ENCODE measurements around the gene FSTL1.
"Not testable (repeated sequence)": the region's sequence is repeated elsewhere in the genome, so short reads cannot be mapped to it uniquely, and the experiment has no call there.

Gene FSTL1

DNA sequence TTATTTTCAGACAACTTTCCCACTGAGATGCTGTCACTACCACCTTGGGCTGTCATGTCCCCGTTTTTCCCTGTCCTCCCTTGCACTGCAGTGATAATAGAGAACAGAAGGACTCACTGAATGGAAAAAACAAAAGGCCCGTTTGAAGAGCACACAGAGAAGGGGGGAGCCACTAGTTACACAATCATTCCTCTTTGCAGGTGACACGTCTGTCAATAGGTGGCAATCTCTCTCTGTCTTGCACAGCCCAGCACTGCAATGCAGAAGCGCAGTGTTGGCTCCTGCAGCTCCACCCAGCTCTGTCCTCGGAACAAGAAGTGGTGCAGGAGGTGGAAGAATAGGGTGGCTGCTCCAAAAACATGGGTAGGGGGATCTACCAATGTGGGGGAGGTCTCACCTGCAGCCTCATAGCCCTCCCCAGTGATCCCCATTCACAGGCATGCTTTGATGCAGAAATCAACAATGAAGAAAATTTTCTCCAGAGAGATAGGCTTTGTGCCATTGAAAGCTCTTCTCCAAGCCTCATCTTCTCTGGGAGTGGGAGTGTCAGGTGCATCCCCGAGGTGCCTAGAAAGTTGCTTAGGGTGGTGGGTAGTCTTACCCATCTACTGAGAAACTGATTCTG is 31.8 kb downstream of the FSTL1 start:
- in situ Hi-C loops (cut with MboI; ENCODE audit: low sequenced_read_pairs), result no loop called here

DNA sequence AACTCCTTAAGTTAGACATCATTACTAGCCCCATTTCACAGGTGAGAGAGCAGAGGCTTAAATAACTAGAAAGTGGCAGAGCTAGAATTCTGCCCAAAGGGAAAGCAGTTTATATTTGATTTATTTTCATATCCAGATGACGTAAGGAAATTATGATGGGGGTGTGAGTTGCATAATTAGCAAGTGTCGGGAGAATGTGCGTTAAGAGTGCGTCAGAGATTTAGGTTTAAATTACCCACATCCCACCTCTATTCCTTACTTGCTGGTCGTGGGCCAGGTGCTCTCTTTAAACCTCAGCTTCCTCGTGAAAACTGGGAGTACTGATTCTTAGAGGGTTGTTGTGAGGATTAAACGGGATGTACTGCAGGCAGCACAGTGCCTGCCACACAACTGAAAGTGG is 32.3 kb downstream of the FSTL1 start:
- in situ Hi-C loops (cut with MboI; ENCODE audit: low sequenced_read_pairs), result no loop called here

DNA sequence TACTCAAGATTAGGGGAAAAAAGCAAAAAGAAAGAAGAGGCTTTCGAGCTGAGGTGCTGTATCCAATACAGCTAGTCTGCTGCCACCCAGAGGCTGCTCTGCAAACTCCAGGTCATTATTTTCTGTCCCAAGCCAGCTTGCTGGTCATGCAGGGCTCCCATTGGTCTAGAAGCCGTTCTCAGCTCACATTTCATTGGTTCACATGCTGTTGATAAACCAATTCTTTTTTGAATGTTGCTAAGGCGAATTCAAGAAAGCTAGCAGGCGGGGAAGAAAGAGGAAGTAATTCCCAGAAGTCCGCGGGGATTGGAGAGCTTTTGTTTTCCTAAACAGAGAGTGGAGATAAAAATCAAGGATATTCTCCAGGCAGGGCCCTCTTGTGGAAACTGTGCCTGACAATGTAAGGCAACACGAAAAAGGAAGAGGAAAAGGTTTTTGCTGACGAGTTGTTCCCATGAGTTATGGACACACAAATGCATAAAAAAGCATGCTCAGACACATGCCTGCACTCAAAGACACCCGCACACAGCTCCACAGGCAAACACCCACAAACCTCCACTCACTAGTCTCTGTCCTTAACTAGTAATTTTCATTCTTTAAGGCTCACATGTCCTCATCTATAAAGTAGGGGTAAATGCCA is 33.4 kb downstream of the FSTL1 start:
- in situ Hi-C loops (cut with MboI; ENCODE audit: low sequenced_read_pairs), result no loop called here

DNA sequence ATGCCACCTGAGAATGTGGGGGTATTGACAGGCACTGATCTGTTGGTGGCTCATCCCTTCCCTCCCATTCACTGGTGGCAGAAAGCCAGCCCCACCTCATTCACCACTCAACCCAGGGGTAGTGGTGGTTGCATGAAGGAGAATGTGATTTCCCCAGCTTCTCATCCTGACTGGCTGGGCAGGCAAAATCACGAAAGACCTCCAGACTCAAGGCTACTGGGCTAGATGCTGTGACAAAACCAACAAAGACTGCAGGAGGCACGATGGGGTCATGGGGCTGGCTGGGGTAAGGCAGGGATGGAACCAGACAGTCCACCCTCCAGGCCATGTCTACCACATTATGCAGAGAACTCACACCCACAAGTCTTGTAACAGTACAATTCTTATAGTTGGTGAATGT is 33.9 kb downstream of the FSTL1 start:
- in situ Hi-C loops (cut with MboI; ENCODE audit: low sequenced_read_pairs), result no loop called here

DNA sequence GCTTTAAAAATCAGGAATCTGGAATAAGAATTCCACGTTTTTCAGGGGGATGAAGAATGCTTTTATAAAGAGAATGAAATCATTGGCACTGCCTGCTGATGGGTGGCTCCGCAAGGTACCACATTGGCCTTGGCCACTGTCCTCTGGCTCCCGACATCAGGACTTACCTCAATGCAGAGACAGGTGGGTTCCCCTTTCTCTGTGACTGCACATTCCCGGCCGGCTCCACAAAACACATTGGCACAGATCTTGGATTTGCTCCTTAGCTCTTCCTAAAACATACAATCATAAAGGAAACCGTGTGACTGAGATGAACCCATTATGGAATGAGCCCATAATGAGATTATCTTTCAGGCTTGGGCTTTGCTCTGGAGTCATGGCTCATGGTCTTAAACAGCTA is 35.0 kb downstream of the FSTL1 start:
- in situ Hi-C loops (cut with MboI; ENCODE audit: low sequenced_read_pairs), result no loop called here

DNA sequence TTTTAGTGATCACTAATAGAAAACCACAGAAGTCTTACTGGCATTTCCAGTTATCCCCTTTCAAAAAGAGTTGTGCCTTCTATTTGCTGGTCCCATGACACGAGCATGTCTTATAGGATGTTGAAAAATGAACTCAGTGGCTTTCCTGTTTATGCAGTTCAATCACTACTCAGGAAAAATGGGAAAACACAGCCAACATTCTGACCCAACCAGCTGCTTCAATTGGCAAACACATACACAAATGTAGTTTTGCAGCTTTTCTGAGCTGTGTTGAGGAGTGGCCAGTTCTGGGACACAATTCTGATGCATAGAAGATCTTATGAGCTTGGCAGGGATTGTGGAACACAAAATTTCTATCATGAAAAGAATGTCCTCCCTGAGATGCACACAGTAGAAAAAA is 40.3 kb downstream of the FSTL1 start:
- in situ Hi-C loops (cut with MboI; ENCODE audit: low sequenced_read_pairs), result no loop called here

DNA sequence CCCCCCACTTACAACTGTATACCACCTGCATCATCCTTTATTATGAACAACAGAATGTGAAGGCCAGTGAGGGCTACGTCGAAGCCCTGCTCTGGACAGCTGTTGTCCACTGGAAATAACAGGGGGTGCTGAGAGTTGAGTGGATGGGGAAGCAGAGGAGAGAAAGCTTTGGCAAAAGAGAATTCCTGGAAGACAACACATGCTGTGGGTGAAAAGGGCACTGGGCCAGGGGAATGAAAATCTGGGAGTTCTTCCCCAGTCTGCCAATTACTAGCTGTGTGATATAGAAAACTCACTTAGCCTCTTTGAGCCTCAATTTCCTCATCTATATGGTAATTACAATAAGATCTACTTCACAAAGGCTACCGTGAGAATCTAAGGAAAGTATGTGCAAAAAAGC is 40.7 kb downstream of the FSTL1 start:
- in situ Hi-C loops (cut with MboI; ENCODE audit: low sequenced_read_pairs), result no loop called here

DNA sequence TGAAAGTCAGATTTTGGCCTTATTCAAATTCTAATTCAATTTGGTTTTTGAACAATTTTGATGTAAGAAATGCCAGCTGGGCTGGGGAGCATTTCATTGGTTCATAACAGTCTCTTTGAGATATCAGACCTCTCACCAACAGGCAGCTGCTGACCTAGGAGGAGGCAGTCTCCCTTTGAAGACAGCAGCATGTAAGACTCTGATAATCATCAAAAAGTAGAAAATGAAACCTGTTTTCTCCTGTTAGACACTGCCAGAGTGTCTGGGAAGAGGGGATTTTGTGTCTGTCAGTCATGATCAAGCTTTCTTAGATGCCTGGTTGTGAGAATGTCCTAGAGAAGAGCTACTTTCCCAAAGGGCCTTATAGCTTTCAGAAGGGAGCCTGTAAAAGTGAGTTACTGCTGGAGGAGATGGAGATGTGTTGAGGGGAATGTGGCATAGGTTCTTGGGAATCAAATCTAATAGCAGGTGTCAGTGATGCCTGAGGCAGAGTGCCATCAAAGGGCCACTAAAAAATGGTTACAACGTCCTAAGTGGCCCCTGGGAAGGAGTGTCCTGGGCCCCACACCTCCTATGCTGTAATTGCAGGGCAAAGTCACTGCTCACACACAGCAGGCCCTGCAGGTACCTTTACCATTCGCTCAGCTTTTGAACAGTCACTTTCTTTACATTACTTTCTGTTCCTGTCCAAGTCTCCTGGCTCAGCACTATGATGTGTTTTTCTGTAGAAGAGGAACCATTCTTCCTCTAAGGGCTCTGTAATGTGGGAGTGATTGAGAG is 43.1 kb downstream of the FSTL1 start:
- in situ Hi-C loops (cut with MboI; ENCODE audit: low sequenced_read_pairs), result no loop called here

DNA sequence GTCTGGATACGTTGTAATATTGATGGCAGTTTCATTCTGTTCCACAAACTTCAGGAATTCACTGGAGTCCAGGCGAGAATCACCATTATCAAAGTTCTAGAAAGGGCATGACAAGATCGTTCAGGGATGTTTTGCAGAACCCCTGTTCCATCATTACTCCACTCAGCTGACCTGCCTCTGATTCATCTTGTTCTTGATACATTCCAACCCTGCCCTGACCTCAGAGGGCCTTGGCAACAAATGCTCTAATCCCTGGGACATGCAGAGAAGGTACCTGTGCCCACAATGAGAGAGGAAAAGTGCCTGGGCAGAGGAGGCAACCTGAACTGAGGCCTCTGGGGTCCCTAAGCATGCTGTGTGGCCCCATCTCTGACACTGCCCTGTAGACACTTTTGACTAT is 45.9 kb downstream of the FSTL1 start:
- in situ Hi-C loops (cut with MboI; ENCODE audit: low sequenced_read_pairs), result no loop called here

DNA sequence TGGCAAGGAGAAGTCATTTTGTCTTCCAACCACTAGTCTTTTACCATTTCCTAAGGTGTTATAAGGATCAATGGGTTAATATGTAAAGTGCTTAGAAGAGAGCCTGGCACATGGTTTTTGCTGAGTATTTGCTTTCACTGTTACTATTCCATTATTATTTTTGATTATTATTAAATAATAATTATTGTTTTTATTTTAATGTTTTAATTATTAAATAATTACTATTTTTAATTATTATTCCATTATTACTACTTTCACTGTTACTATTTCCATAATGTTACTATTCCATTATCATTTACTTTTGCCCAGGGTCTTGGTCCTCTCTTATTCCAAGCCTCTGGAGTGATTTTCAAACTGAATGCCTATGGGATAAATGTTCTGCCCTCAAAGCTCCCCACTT is 48.5 kb downstream of the FSTL1 start:
- in situ Hi-C loops (cut with MboI; ENCODE audit: low sequenced_read_pairs), result no loop called here

DNA sequence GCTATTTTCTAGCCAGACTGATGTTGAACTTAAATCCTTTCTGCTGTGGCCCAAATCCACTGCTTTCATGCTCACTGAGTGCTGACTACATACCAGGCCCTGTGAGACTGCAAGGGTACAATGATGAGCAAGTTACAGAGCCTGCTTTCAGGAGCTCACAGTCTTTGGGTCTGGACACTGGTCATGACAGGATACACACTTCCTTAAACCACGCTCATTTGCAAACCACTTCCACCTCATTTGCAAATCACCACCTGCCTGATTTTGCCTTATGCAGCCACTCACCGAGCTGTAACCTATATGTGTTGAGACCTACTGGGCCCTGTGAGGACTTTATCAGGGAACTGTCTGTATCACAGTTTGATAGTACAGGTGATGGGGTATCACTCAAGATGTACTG is 51.4 kb downstream of the FSTL1 start:
- in situ Hi-C loops (cut with MboI; ENCODE audit: low sequenced_read_pairs), result no loop called here

DNA sequence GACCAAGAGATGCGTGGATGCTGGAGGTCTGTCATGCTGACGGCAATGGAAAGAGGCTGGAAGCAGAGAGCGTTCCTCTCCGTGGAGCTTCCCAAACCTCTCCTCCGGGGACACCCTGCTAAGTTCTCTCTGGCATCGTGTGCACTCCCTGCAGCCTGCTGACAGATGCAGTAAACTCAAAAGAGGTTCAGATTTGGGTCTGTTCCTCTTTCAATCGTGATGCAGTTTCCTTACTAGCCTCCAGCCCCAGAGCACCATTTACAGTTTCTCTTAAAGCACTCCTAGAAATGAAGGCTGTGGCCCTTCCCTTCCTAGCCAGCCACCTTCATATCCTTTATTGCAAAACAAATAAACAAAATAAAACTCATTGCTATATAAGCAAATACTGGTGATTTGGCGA is 54.3 kb downstream of the FSTL1 start:
- in situ Hi-C loops (cut with MboI; ENCODE audit: low sequenced_read_pairs), result no loop called here

DNA sequence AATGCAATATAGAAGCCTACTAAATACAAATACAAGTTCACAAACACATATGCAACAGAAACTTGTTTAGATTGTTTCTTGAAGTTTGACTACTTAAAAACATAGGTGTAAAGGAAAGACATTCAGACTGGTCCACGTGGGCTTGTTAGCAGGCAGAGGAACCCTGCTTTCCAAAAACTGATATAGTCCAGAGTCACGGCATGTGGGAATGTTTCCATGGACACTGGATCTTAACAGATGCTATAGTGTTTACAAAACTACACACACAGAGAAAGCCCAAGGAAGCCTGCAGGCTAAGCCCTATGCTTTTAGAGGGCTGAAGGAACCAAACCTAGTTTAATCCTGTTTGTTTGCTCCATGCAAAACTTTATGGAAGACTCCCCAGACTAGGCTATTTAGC is 56.4 kb downstream of the FSTL1 start:
- in situ Hi-C loops (cut with MboI; ENCODE audit: low sequenced_read_pairs), result no loop called here

DNA sequence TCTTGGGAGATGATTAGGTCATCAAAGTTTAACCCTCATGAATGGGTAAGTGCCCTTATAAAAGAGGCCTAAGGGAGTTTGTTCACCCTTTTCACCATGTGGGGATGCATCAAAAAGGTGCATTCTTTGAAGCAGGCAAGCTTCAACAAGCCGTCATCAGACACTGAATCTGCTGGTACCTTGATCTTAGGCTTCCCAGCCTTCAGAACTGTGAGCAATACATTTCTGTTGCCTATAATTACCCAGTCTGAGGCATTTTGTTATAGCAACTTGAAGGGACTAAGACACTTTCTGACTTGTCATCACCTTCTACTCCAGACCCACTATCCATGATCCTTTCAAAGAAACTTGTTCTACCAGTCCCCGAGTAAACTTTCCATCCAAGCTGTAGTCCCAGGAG is 57.0 kb downstream of the FSTL1 start:
- in situ Hi-C loops (cut with MboI; ENCODE audit: low sequenced_read_pairs), result no loop called here

DNA sequence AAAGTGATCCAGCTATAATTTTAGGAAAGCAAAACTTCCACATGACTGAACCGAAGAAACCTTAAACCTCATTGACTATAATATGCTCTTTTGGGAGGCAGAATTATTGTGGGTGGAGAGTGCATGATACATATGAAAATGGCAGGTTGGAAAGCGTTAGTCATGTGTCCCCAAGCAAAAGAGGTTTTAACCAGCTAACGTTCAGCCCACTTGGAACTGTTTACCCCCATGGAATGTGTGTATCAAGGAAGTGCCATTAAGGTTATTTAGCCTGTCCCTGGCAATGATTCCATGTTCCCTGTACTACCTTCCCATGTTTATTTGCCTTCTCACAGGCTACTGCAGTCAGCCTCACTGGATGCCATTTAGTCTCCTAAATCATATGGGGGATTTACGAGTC is 57.5 kb downstream of the FSTL1 start:
- in situ Hi-C loops (cut with MboI; ENCODE audit: low sequenced_read_pairs), result no loop called here

DNA sequence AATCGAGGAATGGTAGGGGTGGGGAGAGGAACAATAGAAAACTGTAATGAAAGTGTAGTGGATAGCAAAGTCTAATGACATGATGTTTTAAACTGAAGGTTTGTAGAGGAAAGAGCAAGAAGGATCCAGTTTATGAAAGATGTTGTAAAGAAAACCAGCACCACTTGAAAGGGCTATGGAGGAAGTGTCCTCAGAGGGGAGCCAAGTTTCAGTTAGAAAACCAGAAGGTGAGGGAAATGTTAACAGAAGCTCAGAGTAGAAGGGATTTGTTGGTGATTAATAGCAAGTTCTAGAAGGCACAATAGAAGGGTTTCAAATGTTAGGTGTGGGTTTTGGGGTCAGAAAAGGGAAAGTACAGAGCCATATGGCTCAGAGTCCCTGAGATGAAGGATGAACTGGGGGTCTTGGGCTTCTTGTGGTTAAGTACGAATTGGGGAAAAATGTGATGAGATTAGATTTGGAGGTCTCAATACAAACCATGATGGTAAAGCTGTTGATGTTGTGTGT is 67.8 kb downstream of the FSTL1 start:
- in situ Hi-C loops (cut with MboI; ENCODE audit: low sequenced_read_pairs), result no loop called here

DNA sequence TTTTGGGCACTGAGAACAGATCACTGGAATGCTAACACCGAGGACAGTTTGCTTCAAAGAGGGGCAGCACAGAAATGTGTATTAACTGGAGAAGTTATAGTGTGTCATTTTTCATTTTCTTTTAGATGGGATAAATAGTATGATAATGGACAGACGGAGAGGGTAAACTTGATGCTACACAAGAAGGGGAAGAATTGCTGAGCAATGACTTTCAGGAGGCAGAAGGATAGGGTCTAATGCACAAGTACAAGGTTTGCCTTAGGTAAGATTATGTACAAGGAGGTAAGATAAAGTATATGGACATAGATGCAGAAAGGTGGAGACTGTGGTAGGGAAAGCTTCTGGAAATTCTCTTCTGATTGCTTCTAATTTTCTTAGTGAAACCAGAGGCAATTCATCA is 69.3 kb downstream of the FSTL1 start:
- in situ Hi-C loops (cut with MboI; ENCODE audit: low sequenced_read_pairs), result no loop called here

DNA sequence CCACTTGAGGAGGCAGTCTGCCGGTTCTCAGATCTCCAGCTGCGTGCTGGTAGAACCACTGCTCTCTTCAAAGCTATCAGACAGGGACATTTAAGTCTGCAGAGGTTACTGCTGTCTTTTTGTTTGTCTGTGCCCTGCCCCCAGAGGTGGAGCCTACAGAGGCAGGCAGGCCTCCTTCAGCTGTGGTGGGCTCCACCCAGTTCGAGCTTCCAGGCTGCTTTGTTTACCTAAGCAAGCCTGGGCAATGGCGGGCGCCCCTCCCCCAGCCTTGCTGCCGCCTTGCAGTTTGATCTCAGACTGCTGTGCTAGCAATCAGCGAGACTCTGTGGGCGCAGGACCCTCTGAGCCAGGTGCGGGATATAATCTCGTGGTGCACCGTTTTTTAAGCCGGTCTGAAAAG is 72.8 kb downstream of the FSTL1 start:
- in situ Hi-C loops (cut with MboI; ENCODE audit: low sequenced_read_pairs), result not testable (repeated sequence)

DNA sequence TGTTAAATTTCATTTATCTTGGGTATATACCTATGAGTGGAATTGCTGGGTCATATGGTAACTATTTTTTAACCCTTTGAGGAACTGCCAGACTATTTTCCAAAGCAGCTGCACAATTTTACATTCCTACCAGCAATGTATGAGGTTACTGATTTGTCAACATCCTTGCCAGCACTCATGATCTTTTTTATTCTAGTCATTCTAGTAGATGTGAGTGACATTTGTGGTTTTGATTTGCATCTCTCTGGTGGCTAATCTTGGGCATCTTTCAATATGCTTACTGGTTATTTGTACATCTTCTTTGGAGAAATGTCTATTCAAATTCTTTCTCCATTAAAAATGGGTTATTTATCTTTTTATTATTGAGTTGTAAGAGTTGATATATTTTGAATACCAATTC is 80.3 kb downstream of the FSTL1 start:
- in situ Hi-C loops (cut with MboI; ENCODE audit: low sequenced_read_pairs), result no loop called here

DNA sequence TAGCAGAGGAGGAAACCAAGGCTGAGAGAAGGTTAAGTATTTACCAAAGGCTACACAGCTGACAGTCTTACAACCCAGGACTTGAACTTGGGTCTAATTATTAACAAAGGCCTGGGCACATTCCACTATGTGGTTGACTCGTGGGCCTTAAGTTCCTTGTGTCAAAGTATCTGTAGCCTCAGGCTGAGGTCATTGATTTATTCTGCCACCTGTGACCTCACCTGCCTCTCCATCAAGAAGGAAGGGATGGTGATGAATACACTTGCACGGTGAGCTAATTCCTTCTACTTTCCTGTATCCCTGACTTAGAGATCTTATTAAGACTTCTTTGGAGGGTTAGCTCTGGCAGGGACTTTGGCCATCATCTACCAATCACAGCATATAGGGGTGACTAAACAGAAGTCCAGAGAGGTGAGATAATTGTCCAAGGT is 81.7 kb downstream of the FSTL1 start:
- in situ Hi-C loops (cut with MboI; ENCODE audit: low sequenced_read_pairs), result no loop called here

DNA sequence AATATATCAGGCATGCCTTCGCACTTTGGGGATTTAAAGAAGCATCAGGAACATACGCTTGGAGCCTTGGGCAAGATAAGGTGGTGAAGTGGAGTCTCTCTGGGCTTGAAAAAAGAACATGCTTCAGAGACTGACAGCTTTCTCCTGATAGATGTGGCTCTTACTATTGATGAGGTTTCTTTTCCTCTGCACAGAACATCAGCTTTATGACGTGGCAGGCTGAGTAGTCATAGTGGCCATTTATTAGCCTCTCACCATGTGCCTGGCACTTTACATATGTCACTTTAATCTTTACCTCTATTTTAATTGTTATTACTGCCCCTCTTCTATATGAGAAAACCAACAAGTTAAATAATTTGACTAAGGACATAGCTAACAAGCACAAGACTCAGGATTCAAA is 82.6 kb downstream of the FSTL1 start:
- in situ Hi-C loops (cut with MboI; ENCODE audit: low sequenced_read_pairs), result no loop called here

DNA sequence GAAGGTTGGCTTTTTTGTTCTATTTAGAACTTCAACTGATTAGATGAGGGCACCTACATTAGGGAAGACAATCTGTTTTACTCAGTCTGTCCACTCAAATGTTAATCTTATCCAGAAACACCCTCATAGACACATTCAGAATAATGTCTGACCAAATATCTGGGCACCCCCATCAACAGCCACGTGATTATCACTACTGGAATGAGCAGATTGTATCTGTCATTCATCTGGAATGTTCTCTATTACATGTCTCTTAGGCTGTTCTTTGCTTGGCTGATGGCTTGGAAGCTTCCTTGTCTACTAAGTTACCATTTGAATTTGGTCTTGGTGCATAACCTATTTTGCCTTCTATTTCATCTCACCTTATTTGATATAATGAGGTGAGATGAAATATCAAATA is 86.0 kb downstream of the FSTL1 start:
- in situ Hi-C loops (cut with MboI; ENCODE audit: low sequenced_read_pairs), result no loop called here

All from hTERT RPE-1 (cell line).